K562 (cell line): ENCODE measurements around the gene LZTR1. TPM values are rescaled to one million over a fixed set of nuclear protein-coding genes. Genes with fewer than 3 reads are reported as not detected.

Source experiments
- ATAC-seq: fragments of 200-7000 bp; cut with Tn5 transposase; 3 replicates; pipeline ENCODE4 v1.9.1; 2020; ENCODE audit warnings: moderate library complexity
- BruUV-seq: library from RNA; stranded (reverse); fragments of 400-500 nt; replicated peaks from 2 replicates; lab custom pipeline; 2021; lab: Mats Ljungman, UMichigan
- CTCF ChIA-PET: fragments of 300-600 bp; formaldehyde crosslinking; extraction: SDS; loops from one replicate; lab custom pipeline; 2021; ENCODE audit warnings: low intra/inter-chr PET ratio; lab: Yijun Ruan, JAX
- POLR2A ChIA-PET: fragments of 300-600, 350-650 bp; sonication (Branson Sonifier 250); formaldehyde crosslinking; extraction: SDS; loops from one replicate; lab custom pipeline; 2021; ENCODE audit warnings: antibody characterized with exemption, inconsistent platforms; lab: Yijun Ruan, JAX
- DNase-seq, 4 experiments: peaks; one replicate each; pipeline versions ENCODE4 v3.0.0 to v3.0.0-alpha.2; 2011 to 2018; ENCODE audit warnings: low spot score in 3 of 4, mixed read lengths in 3 of 4; ENCODE audit errors: extremely low read depth in 1 of 4
- FAIRE-seq: peaks from 2 replicates; lab custom pipeline; 2011; peaks lifted over from hg19 to GRCh38; lab: Jason Lieb, UNC
- H2AFZ ChIP-seq: 2 replicates; pipeline ENCODE4 v1.6.0; 2011; ENCODE audit warnings: low read depth, low read length, control low read depth, inconsistent platforms
- H3K27ac ChIP-seq: fragments of 200-600 bp; 3 replicates; pipeline ENCODE4 v1.8.0; 2011; ENCODE audit warnings: low read depth, mild to moderate bottlenecking, control low read depth, inconsistent platforms, low read length, moderate library complexity, mixed read lengths; ENCODE audit errors: extremely low read depth
- H3K27me3 ChIP-seq, 2 experiments: fragments of 300-600 bp in 1 of 2; 2 replicates in 1 of 2; 3 replicates in 1 of 2; pipeline versions ENCODE4 v1.6.0 to v1.8.0; 2011; ENCODE audit warnings: inconsistent platforms in 2 of 2, low read length in 2 of 2, mild to moderate bottlenecking in 1 of 2, mixed read lengths in 1 of 2, moderate library complexity in 1 of 2; ENCODE audit not compliant: control insufficient read depth in 2 of 2, insufficient read depth in 2 of 2
- H3K36me3 ChIP-seq: fragments of 300-600 bp; 3 replicates; pipeline ENCODE4 v1.8.0; 2011; ENCODE audit warnings: mild to moderate bottlenecking, low read length, inconsistent platforms; ENCODE audit not compliant: control insufficient read depth, insufficient read depth
- H3K4me1 ChIP-seq, 2 experiments: fragments of 200-600 bp in 1 of 2; replicated peaks in 1 of 2; 2 replicates in 1 of 2; 3 replicates in 1 of 2; pipeline versions ENCODE4 v1.5.1 to v1.8.0; 2011; ENCODE audit warnings: inconsistent platforms in 2 of 2, low read length in 2 of 2, mild to moderate bottlenecking in 1 of 2, mixed read lengths in 1 of 2, moderate library complexity in 1 of 2; ENCODE audit not compliant: control insufficient read depth in 2 of 2, insufficient read depth in 2 of 2
- H3K4me2 ChIP-seq: 2 replicates; pipeline ENCODE4 v1.6.1; 2011; ENCODE audit warnings: low read length, control low read depth, inconsistent platforms, mixed read lengths; ENCODE audit not compliant: insufficient read depth
- H3K4me3 ChIP-seq: fragments of 200-600 bp; sonication (generic), shearing (Covaris generic); 2 replicates; pipeline ENCODE4 v1.5.1; 2016; ENCODE audit warnings: control low read depth, inconsistent platforms
- H3K79me2 ChIP-seq: fragments of 200-600 bp; 3 replicates; pipeline ENCODE4 v1.8.0; 2011; ENCODE audit warnings: low read length, inconsistent platforms; ENCODE audit not compliant: control insufficient read depth, insufficient read depth
- H3K9ac ChIP-seq, 2 experiments: 2 replicates each; pipeline versions ENCODE4 v1.6.0 to v1.6.1; 2011; ENCODE audit warnings: low read depth in 2 of 2, low read length in 2 of 2, control low read depth in 1 of 2, inconsistent platforms in 1 of 2, mild to moderate bottlenecking in 1 of 2, mixed read lengths in 1 of 2; ENCODE audit not compliant: insufficient read depth in 1 of 2
- H3K9me1 ChIP-seq: one replicate; pipeline ENCODE4 v1.6.0; 2011; ENCODE audit warnings: inconsistent platforms, mild to moderate bottlenecking, low read length, moderate library complexity; ENCODE audit not compliant: control insufficient read depth, insufficient read depth
- H3K9me3 ChIP-seq: replicated peaks from 2 replicates; pipeline ENCODE4 v1.5.1; 2011; ENCODE audit warnings: low read depth, low read length, inconsistent platforms; ENCODE audit not compliant: control insufficient read depth, insufficient read depth
- H4K20me1 ChIP-seq: replicated peaks from 2 replicates; pipeline ENCODE4 v1.6.1; 2011; ENCODE audit warnings: low read length, inconsistent platforms, mixed read lengths; ENCODE audit not compliant: control insufficient read depth, insufficient read depth
- ARID1B ChIP-seq: fragments of 450-650 bp; IDR thresholded peaks from 2 replicates; pipeline ENCODE4 v1.6.1; 2016; ENCODE audit warnings: antibody characterized with exemption, mild to moderate bottlenecking, inconsistent platforms
- BRD4 ChIP-seq: fragments of 200-600 bp; sonication (generic); IDR thresholded peaks from 2 replicates; pipeline ENCODE4 v1.6.1; 2017; ENCODE audit warnings: inconsistent platforms
- MAZ ChIP-seq, 2 experiments: fragments of 450-650 bp in 1 of 2; sonication (generic) in 1 of 2; formaldehyde crosslinking; IDR thresholded peaks in 1 of 2; conservative IDR thresholded peaks in 1 of 2; 2 replicates each; pipeline versions ENCODE4 v1.4.0 to v1.5.0; 2020; ENCODE audit warnings: mild to moderate bottlenecking in 1 of 2, missing genetic modification reagents in 1 of 2
- ZNF77 ChIP-seq: fragments of 250-450 bp; sonication (Bioruptor Pico); IDR thresholded peaks from 2 replicates; pipeline ENCODE4 v1.5.0; 2020
- WGBS: fragments of 100-300 bp; shearing (Covaris generic); methylation state at CpG from one replicate; pipeline ENCODE4 v1.1.6; 2016; ENCODE audit warnings: low coverage, mixed read lengths; ENCODE audit not compliant: insufficient coverage; ENCODE audit errors: missing lambda C conversion rate; 5-methylcytosine and 5-hydroxymethylcytosine counted together
- in situ Hi-C: fragments of 300-500 bp; cut with MboI; formaldehyde crosslinking; loops from 4 replicates; pipeline ENCODE4 v1.15.0; 2018; ENCODE audit warnings: inconsistent platforms, mixed read lengths
- intact Hi-C: fragments of 100-400 bp; cut with micrococcal nuclease; formaldehyde crosslinking; loops from 2 replicates; pipeline ENCODE4 v1.14.2; 2022
- polyA plus RNA-seq, 8 experiments: library from polyadenylated mRNA; depleted of rRNA in 4 of 8; stranded (reverse) in 5 of 8; unstranded in 3 of 8; fragments of >200 nt; fragmentation: Nextera tagmentation in 2 of 8; fragmentation: Illumina TruSeq in 1 of 8; extraction: Ambion mirVana in 2 of 8; extraction: Trizol in 1 of 8; gene quantifications; 2 replicates each; pipeline versions ENCODE4 v1.2.1 to v1.2.3, GENCODE V29; 2011 to 2014; ENCODE audit warnings: inconsistent platforms in 1 of 8, missing spikeins in 1 of 8
- total RNA-seq, 7 experiments: library from RNA; depleted of rRNA in 6 of 7; stranded (reverse); fragments of >200 nt in 6 of 7; fragmentation: Illumina TruSeq in 2 of 7; extraction: Trizol in 2 of 7; gene quantifications; 2 replicates each; pipeline versions ENCODE4 v1.2.1 to v1.2.3, GENCODE V29; 2011 to 2021; ENCODE audit warnings: low replicate concordance in 1 of 7
- TF ChIP-seq, protein P1 (sequence below): fragments of 250-450 bp; sonication (Bioruptor Pico); IDR thresholded peaks from 2 replicates; pipeline ENCODE4 v1.9.0; 2021; ENCODE audit warnings: mild to moderate bottlenecking, inconsistent platforms
- TF ChIP-seq, protein P2 (sequence below): sonication (generic); formaldehyde crosslinking; IDR thresholded peaks from 2 replicates; pipeline ENCODE4 v1.8.1; 2023; ENCODE audit warnings: mild to moderate bottlenecking, missing genetic modification reagents

Gene LZTR1
- total and polyA plus RNA-seq, 9 of the 15 experiments (the other 6 are each of a cell fraction or from before 2014, with no cell fraction given) = 2.2 to 135 (median 63.0) TPM

DNA sequence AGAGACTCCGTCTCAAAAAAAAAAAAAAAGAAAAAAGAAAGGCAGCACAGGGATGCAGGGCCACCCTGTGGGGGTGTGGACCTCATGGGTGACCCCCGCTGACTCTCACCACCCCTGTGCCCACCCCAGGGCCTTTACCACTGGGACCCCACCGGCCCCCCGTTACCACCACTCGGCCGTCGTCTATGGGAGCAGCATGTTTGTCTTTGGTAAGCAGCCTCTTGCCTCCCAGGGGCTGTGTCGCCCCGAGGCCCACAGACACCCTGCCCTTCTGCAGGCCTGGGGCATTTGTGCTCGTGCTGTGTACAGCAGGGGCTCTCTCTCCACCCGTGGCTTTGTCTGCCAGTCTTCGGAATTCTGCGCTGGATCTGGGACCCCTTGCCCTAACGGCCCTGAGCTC lies 5.3 kb downstream of the LZTR1 start (continued):
- TF ChIP-seq, protein P1, sequence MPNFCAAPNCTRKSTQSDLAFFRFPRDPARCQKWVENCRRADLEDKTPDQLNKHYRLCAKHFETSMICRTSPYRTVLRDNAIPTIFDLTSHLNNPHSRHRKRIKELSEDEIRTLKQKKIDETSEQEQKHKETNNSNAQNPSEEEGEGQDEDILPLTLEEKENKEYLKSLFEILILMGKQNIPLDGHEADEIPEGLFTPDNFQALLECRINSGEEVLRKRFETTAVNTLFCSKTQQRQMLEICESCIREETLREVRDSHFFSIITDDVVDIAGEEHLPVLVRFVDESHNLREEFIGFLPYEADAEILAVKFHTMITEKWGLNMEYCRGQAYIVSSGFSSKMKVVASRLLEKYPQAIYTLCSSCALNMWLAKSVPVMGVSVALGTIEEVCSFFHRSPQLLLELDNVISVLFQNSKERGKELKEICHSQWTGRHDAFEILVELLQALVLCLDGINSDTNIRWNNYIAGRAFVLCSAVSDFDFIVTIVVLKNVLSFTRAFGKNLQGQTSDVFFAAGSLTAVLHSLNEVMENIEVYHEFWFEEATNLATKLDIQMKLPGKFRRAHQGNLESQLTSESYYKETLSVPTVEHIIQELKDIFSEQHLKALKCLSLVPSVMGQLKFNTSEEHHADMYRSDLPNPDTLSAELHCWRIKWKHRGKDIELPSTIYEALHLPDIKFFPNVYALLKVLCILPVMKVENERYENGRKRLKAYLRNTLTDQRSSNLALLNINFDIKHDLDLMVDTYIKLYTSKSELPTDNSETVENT (CRISPR knock-in tag) = peak; percentile 39; the same call in 1 of the 2 replicates
- TF ChIP-seq, protein P2, sequence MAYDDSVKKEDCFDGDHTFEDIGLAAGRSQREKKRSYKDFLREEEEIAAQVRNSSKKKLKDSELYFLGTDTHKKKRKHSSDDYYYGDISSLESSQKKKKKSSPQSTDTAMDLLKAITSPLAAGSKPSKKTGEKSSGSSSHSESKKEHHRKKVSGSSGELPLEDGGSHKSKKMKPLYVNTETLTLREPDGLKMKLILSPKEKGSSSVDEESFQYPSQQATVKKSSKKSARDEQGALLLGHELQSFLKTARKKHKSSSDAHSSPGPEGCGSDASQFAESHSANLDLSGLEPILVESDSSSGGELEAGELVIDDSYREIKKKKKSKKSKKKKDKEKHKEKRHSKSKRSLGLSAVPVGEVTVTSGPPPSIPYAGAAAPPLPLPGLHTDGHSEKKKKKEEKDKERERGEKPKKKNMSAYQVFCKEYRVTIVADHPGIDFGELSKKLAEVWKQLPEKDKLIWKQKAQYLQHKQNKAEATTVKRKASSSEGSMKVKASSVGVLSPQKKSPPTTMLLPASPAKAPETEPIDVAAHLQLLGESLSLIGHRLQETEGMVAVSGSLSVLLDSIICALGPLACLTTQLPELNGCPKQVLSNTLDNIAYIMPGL (CRISPR knock-in tag) = peak; percentile 56; the same call in 1 of the 2 replicates
- TF ChIP-seq BRD4 (no peak), ZNF77 (CRISPR knock-in tag) (no peak)

DNA sequence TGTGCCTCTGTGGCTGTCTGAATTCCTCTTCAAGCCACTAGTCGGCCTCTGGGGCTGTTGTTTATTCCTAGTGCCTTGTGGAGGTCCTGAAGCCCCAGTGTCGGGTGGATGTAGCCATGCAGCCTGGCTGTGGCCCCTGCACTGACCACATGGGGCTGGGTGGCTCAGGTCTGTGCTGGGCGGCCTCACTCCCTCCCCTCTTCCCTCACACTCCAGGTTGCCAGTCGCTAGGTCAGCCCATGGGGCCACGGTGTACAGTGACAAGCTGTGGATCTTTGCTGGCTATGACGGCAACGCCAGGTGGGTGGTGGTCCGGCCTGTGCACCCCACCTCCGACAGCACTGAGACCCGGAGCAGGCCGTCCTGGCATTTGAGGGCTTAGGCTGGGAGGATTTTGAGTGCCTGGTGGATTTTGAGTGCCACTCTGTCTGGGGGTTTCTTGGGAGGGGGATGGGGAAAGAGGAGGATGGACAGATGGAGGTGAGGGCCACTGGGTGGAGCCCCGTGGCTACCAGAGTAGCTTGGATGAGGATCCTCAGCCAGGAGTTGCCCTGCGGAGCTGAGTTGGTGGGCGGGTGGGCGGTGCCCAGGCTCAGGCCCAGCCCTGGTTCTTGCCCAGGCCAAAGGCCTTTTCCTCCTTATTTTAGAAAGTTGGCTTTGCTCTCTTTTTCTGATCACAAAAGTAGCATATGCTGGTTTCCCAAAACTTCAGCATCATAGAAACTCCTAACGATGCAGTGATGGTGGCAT lies 6.7 kb downstream of the LZTR1 start:
- H3K4me1 ChIP-seq = peaks cover 0 to 47% of the 10 kb centered on the region in 2 experiments; a peak in 2 of 5 replicates
- DNase-seq = no peak
- ChIA-PET CTCF (no interaction called here), POLR2A (interaction anchor here (0.6 to 17.9 kb wide), 8 partner anchors 8 to 649 kb away, joined by 3 to 451 read pairs (median 14); partner anchors contain the start of genes AIFM3, LZTR1 and THAP7)
- no peak overlapping the region for H2AFZ ChIP-seq
- no peaks in the 10 kb centered on the region for H3K9me3 ChIP-seq
- BruUV-seq = no TSS peak
- intact Hi-C loops (no loop called here), in situ Hi-C loops (no loop called here)
- no peak for FAIRE-seq
- H4K20me1 ChIP-seq = peaks cover 14% of the 10 kb centered on the region; the same call in 1 of the 2 replicates
- WGBS = 81% methylated on average over 16 of the region's 16 CpGs
- H3K4me3 ChIP-seq = no peak overlapping the region
- H3K27me3 ChIP-seq = no peaks in the 10 kb centered on the region
- H3K9ac ChIP-seq = peak overlapping the region in 1 of 2 experiments; percentile 78; a peak in 2 of 4 replicates
- ATAC-seq = peak; percentile 43
- H3K27ac ChIP-seq = no peak overlapping the region
- peaks cover 88% of the 10 kb centered on the region for H3K36me3 ChIP-seq
- H3K9me1 ChIP-seq = peaks cover 15% of the 10 kb centered on the region
- H3K4me2 ChIP-seq = no peak overlapping the region
- no peaks in the 10 kb centered on the region for H3K79me2 ChIP-seq
- no peak for TF ChIP-seq ARID1B
- TF ChIP-seq MAZ (CRISPR knock-in tag; conservative IDR thresholded peaks at IDR 0.05 in 1 of 2, IDR thresholded peaks at IDR 0.05 in 1 of 2) = 0 out of 4 replicates have a peak, but pooled peaks of 1 of the 2 experiments have one; percentile 14
